GM21526 (cell line): ENCODE data around the gene NTN3.
A peak's percentile ranks its signal among the peaks of the same experiment; 100 is the strongest.

Experiments used
- ATAC-seq: cut with Tn5 transposase; IDR thresholded peaks from one replicate; pipeline ENCODE4 v1.9.1; 2021; ENCODE audit warnings: moderate library complexity; ENCODE audit not compliant: unreplicated experiment, low FRiP score

NTN3 gene

DNA sequence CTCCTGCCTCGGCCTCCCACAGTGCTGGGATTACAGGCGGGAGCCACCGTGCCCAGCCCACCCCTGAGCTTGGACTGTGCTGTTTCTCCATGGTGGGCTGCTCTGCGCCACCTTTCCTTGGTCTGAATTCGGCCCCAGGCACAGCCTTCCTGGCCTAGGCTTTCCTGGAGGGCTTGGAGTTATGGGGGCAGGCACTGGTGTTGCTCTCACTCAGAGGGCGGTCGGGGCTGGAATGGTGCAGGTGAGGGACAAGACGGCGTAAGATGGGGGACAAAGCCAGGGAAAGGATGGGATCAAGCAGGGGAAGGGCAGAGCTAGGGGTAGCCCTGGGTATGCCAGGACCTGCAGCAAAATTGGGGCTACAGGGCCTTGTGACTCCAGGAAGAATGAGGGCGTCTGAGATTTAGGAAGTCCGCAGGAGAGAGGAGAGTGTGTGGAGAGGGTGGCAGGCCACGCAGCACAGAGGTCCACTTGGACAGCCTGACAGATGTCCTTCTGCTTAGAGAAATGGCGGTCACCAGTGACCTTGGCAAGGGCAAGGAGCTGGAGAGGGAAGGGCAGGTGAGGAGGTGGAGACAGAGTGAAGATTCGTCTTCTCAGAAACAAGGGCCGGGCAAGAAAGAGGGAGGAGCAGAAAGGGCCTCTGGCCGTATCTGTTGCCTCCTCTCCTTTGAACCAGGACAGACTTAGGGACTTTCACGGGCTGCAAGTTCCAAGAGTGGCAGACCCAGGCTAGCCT, 41.1 kb downstream of the NTN3 start:
- ATAC-seq, result no peak

DNA sequence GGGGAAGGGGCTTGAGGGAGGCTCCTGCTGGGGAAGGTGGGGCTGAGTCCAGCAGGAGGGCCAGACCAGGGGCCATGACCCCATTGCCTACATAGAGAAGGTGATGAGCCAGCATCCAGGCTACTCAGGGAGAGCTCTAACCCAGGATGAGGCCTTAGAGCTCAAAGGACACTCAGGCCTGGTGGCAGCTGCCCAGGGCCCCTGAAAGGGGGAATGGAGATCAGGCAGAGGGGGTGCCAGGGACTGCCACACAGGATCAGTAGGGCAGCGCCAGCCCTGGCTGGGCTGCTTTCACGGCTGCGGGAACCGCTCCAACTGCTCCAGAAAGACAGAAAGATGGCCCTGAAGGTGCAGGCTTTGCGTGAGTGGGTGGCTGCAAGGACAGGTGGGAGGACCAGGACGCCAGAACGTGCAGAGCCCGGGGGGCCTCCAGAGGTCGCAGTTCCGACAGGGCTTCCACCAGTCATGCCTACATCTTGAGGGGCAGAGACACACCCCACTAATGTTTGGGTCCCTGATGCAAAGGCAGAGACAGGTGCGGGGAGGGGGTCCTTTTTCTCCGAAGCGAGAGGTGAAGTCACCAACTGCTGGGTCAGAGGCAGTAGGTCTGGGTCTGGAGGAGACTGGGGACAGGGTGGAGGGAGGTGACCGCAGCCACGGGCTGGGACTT, 41.8 kb downstream of the NTN3 start:
- ATAC-seq, result no peak

GRCh38 chr16:2513405-2514332, 42.6 kb downstream of the NTN3 start, which contains the start of gene ATP6V0C:
Gene ATP6V0C, plus strand, starts transcription at chr16:2513952. Its CDS starts 152 bp downstream, at chr16:2514104.
- peak; percentile 57 for ATAC-seq

DNA sequence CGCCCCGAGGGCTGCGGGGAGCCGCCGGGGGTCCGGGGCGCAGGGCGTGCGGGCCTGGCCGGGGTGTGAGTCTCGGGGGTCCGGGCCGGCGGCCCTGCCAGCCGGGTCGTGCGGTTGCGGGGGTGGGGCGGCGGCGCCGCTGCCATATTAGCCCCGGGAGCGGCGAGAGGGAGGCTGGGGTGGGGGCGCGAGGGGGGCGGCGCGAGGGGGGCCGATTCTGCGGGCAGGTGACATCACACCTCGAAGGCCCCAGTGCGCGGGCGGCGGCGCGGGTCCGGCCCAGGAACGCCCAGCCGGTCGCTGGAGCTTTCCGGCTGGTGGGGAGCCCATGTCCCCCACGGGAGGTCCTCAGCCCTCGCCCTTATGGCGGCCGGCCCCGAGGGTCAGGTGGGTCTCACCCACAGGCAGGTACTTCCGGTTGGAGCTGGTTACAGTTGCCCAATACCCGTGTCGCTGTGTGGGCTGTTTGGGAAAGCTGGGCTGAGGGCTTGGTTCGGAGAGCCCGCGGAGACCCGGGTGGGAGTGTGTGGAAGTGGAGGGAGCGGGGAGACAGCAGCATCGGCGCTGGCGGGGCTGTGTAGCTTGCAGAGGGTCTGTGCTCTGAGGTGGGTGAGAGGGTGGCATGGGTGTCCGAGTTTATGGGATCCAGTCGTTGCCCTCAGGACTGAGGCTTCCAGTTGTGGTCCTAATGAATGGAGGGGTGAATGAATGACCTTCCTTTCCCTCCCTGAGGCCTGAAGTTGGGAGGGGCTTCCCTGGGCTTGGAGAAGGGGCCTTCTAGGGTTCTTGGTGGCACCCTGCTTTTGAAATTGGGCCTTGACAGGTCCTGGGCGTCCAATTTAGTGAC, 43.5 kb downstream of the NTN3 start:
- no peak for ATAC-seq

GRCh38 chr16:2515180-2515851, 44.2 kb downstream of the NTN3 start:
- no peak for ATAC-seq

GRCh38 chr16:2516391-2517240, 45.5 kb downstream of the NTN3 start:
- ATAC-seq, result no peak

GRCh38 chr16:2517954-2518605, 47.0 kb downstream of the NTN3 start:
- no peak for ATAC-seq

DNA sequence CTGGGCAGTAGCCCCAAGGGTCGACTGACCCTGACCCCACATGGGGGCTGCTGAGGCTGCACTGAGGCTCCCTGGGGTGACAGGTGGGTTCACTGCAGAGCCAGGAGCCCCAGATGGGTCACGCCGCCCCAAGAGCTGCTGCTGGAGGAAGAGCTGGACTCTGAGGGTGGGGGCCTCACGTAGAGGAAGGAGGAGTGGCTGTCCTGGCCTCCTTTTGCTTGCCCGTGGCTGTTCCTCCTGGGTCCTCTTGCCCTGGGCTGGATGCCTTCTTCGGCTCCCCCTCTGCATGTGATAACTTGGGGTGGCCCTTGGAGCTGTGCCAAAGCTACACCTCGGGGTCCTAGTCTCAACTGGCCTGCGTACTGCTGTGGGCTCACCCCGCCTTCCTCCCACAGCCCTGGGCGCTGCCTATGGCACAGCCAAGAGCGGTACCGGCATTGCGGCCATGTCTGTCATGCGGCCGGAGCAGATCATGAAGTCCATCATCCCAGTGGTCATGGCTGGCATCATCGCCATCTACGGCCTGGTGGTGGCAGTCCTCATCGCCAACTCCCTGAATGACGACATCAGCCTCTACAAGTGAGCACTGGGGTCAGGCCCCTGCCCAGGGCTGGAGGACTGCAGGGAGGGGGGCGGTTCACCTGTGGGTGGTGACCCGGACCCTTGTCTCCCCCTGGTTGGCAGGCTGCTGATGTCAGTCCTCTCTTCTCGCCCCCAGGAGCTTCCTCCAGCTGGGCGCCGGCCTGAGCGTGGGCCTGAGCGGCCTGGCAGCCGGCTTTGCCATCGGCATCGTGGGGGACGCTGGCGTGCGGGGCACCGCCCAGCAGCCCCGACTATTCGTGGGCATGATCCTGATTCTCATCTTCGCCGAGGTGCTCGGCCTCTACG, 48.0 kb downstream of the NTN3 start:
- no peak for ATAC-seq

DNA sequence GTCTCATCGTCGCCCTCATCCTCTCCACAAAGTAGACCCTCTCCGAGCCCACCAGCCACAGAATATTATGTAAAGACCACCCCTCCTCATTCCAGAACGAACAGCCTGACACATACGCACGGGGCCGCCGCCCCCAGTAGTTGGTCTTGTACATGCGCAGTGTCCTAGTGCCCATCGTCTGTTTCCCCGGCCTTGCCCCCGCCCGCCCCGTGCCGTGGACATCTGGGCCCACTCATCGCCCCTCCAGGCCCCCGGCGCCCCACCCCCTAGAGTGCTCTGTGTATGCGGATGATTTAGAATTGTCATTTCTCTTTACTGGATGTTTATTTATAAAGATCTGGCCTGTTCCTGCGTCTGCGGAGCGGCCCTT, 48.6 kb downstream of the NTN3 start:
- no peak for ATAC-seq

- peak; percentile 41 for ATAC-seq
Observed at GRCh38 chr16:2520097-2520783, 49.1 kb downstream of the NTN3 start, which contains the start of gene AMDHD2. Gene AMDHD2, plus strand, starts transcription at chr16:2520371. Its CDS starts 88 bp downstream, at chr16:2520459.

GRCh38 chr16:2520784-2521531, 49.9 kb downstream of the NTN3 start:
- peak; percentile 11 for ATAC-seq
